GM06990 (cell line): Measurements from ENCODE around the gene YBX1.

Experiments used
- DNase-seq: peaks from one replicate; pipeline ENCODE4 v3.0.0-alpha.2; 2011; ENCODE audit not compliant: insufficient read length; ENCODE audit errors: extremely low read depth
- H3K27me3 ChIP-seq: replicated peaks from 2 replicates; pipeline ENCODE4 v1.6.0; 2011; ENCODE audit warnings: low read length; ENCODE audit not compliant: control insufficient read depth, insufficient read depth
- H3K36me3 ChIP-seq: 2 replicates; pipeline ENCODE4 v1.5.1; 2011; ENCODE audit warnings: low read length; ENCODE audit not compliant: control insufficient read depth, insufficient read depth
- H3K4me3 ChIP-seq: replicated peaks from 2 replicates; pipeline ENCODE4 v1.5.1; 2011; ENCODE audit warnings: low read depth, mild to moderate bottlenecking, control low read depth, low read length
- TF ChIP-seq, protein P1 (sequence below): IDR thresholded peaks from 2 replicates; pipeline ENCODE4 v1.5.1; 2011; ENCODE audit warnings: low read length, control low read depth, mild to moderate bottlenecking, inconsistent platforms; ENCODE audit not compliant: insufficient read depth, poor library complexity, severe bottlenecking

YBX1 gene

DNA sequence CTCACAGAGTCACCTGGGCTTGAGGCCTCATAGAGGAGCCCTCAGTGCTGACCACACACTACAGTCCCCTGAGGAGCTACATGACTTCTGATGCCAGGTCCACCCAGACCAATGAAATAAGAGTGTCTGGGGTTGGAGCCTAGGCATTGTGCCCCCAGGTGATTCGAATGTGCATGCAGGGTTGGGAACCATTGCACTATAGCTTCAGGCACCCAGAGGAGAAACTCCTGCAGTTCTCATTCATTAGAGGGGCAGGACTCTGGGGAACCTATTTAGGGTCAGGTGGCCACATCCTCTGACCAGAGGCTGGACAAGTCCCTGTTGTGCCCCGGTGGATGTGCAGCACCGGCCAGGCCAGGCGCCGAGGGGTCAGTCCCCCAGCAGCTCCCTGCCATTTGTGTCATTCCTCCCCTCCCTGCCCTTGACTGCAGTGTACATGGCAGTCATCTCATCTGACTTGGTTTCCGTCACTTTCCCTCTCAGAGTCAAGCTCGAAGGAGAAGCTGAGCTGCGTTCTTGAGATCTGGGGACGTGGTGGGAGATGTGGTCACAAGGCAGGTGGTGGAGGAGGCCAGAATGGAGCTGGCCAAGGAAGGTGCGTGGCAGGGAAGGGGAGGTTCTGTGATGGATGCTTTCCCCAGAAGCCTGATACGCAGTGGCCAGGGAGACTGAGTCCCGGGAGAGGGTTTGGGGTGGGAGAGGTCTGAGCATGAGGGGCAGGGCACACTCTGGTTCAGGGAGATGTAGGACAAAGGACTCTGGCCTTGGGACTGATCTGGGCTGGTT lies 51.4 kb downstream of the YBX1 start:
- DNase-seq, result no peak
- TF ChIP-seq, protein P1, sequence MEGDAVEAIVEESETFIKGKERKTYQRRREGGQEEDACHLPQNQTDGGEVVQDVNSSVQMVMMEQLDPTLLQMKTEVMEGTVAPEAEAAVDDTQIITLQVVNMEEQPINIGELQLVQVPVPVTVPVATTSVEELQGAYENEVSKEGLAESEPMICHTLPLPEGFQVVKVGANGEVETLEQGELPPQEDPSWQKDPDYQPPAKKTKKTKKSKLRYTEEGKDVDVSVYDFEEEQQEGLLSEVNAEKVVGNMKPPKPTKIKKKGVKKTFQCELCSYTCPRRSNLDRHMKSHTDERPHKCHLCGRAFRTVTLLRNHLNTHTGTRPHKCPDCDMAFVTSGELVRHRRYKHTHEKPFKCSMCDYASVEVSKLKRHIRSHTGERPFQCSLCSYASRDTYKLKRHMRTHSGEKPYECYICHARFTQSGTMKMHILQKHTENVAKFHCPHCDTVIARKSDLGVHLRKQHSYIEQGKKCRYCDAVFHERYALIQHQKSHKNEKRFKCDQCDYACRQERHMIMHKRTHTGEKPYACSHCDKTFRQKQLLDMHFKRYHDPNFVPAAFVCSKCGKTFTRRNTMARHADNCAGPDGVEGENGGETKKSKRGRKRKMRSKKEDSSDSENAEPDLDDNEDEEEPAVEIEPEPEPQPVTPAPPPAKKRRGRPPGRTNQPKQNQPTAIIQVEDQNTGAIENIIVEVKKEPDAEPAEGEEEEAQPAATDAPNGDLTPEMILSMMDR, result no peak

DNA sequence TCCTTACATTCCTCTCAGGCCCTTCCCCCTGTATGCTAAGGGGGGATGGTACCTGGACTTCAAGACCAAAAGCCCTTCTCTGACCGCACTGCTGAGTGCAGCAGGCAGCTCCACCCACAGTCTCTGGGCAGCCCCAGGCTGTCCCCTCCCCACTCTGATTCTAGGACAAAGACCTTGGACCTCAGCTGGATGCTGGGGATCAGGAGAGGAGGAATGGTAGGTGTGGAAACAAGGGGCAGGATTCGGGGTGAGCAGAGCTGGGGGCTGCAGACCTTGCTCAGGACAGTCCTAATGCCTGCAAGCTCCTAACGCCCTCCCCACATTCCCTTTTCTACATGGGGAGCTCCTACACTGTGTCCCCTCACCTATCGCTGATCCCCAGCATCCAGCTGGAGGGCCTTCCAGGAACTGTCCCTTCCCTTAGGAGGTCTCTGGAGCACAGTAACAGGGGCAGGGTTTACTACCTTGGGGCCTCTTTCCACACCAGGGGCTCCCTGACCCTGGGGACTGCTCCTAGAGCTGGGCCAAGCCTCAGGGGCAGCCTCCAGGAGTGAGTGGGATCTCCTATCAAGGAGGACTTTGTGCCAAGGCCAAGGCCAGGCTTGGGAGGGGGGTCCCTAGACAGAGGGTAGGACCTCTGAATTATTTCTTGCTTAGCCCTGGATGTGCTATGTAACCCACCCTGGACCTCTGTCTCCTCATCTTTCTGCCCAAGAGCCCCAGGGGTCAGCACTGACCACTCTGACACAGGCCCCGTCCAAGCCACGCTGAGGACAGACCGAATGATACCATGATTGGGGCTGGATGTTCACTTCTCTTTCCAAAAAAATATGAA lies 52.2 kb downstream of the YBX1 start:
- no peaks in the 10 kb centered on the region for H3K36me3 ChIP-seq
- no peak for DNase-seq
- no peaks in the 10 kb centered on the region for H3K27me3 ChIP-seq
- TF ChIP-seq, protein P1, result no peak
- no peak overlapping the region for H3K4me3 ChIP-seq

More for the DNA sequence above, 51.4 kb downstream of the YBX1 start:
- no peaks in the 10 kb centered on the region for H3K36me3 ChIP-seq
- H3K27me3 ChIP-seq, result no peaks in the 10 kb centered on the region
- no peak overlapping the region for H3K4me3 ChIP-seq

DNA sequence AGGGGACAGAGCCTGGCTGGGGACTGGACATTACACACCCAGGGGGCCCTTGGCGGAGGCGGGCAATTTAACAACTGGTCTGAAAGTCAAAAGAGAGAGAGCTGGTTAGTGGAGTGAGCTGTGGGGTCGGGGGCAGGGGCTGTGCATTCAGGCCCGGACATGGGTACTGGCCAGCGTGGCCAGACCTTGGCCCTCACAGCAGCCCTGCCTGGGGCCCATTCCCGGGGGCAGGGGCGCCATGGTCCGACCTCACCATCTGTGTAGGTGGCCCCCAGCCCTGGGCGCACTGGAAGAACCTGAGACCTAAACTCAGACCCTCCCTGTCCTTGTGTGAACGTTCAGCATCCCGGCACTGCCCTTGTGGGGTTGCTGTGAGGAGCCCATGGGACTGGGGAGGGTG lies 52.8 kb downstream of the YBX1 start:
- no peak overlapping the region for H3K4me3 ChIP-seq
- no peaks in the 10 kb centered on the region for H3K36me3 ChIP-seq
- DNase-seq, result no peak
- TF ChIP-seq, protein P1, result no peak
- no peaks in the 10 kb centered on the region for H3K27me3 ChIP-seq

DNA sequence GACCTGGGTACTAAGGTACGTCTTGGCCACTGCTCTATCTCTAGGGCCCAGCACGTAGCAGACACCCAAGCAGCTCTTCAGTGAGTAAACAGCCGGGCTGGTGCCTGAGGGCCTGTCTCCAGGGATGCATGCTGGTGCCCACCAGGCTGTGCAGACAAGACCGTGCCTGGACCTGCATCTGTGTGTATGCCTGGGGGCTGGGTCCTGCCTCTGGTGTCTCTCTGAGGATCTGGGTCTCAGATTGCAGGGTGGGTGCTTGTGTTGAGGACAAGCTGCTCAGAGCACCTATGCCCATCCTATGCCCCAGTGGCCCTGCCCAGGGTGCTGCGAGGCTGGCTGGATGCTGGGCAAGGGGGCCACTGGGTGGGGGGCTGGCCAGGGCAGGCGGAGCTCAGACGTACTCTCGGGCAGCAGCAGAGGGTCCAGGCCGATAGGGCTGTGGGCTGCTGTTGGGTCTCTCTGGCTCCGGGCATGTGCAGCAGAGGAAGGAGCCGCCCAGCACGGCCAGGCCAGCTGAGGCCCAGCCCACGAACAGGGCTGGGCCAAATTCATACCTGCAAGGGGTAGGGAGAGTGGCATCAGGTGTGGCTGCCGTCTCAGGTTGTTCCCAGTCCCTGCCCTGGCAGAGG lies 53.4 kb downstream of the YBX1 start:
- TF ChIP-seq, protein P1, result no peak
- no peak for DNase-seq
- no peak overlapping the region for H3K4me3 ChIP-seq
- H3K36me3 ChIP-seq, result no peaks in the 10 kb centered on the region
- H3K27me3 ChIP-seq, result no peaks in the 10 kb centered on the region

DNA sequence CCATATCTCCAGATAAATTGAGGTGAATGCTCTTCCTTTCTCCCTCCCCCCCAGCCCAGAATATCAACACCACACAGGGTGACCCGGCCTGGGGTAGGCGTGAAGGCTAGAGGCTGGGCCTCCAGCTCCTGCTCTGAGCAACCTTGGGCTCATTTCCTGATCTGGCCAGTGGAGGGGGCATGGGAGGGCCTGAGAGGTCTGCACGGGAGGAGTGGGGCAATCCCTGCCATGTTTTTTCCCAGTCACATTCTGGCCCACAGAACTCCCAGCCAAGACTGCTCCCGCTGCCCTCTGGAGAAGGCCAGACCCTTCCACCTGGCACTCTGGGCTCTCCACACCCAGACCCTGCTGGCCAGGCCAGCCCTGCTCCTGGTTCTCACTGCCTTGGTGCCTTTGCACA lies 53.9 kb downstream of the YBX1 start:
- Histone ChIP-seq H3K36me3 (no peaks in the 10 kb centered on the region), H3K4me3 (no peak overlapping the region), H3K27me3 (no peaks in the 10 kb centered on the region)
- TF ChIP-seq, protein P1, result peak; percentile 21
- DNase-seq, result no peak
